SU-DHL-6 (cell line): ENCODE measurements around the gene TBC1D8B.

ENCODE experiments used
- H2AFZ ChIP-seq: fragments of 200-600 bp; sonication (generic); 2 replicates; pipeline ENCODE4 v1.6.1; 2014; ENCODE audit warnings: low read depth, mild to moderate bottlenecking, moderate library complexity, mixed read lengths, antibody characterized with exemption, low read length; ENCODE audit not compliant: severe bottlenecking
- H3F3A ChIP-seq: fragments of 200-600 bp; shearing (Covaris generic); 2 replicates; pipeline ENCODE4 v1.6.0; 2016; ENCODE audit warnings: antibody characterized with exemption, mild to moderate bottlenecking; ENCODE audit not compliant: insufficient read depth
- H3K27ac ChIP-seq: fragments of 200-600 bp; sonication (generic); 2 replicates; pipeline ENCODE4 v1.5.1; 2016; ENCODE audit warnings: low read depth, mild to moderate bottlenecking, low read length, moderate library complexity, mixed read lengths
- H3K27me3 ChIP-seq: fragments of 200-600 bp; sonication (generic), shearing (Covaris generic); 2 replicates; pipeline ENCODE4 v1.6.0; 2014; ENCODE audit warnings: mild to moderate bottlenecking, low read length
- H3K36me3 ChIP-seq: fragments of 200-600 bp; sonication (generic); 2 replicates; pipeline ENCODE4 v1.6.1; 2014; ENCODE audit warnings: mild to moderate bottlenecking, low read length, mixed read lengths
- H3K4me2 ChIP-seq: fragments of 300-600, 200-600 bp; shearing (Covaris generic), sonication (generic); 2 replicates; pipeline ENCODE4 v1.6.0; 2014; ENCODE audit warnings: low read length, low read depth, mild to moderate bottlenecking; ENCODE audit not compliant: poor library complexity, severe bottlenecking
- H3K4me3 ChIP-seq: fragments of 200-600 bp; sonication (generic); 2 replicates; pipeline ENCODE4 v1.5.1; 2014; ENCODE audit warnings: antibody characterized with exemption, low read length, mild to moderate bottlenecking, mixed read lengths; ENCODE audit not compliant: insufficient read depth, poor library complexity, severe bottlenecking
- H3K79me2 ChIP-seq: fragments of 200-600 bp; sonication (generic); 2 replicates; pipeline ENCODE4 v1.6.1; 2014; ENCODE audit warnings: mild to moderate bottlenecking, low read length, moderate library complexity; ENCODE audit not compliant: insufficient read depth
- H3K9ac ChIP-seq: fragments of 200-600 bp; sonication (generic); 2 replicates; pipeline ENCODE4 v1.7.0; 2014; ENCODE audit warnings: mild to moderate bottlenecking, low read length
- H3K9me2 ChIP-seq: fragments of 200-600 bp; sonication (generic); replicated peaks from 2 replicates; pipeline ENCODE4 v1.6.1; 2014; ENCODE audit warnings: low read length; ENCODE audit not compliant: insufficient read depth
- H3K9me3 ChIP-seq: fragments of 200-600 bp; sonication (generic); 2 replicates; pipeline ENCODE4 v1.6.1; 2014; ENCODE audit warnings: low read length, mixed read lengths; ENCODE audit not compliant: insufficient read depth
- H4K20me1 ChIP-seq: fragments of 200-600 bp; sonication (generic); 2 replicates; pipeline ENCODE4 v1.6.1; 2014; ENCODE audit warnings: low read depth, mild to moderate bottlenecking, antibody characterized with exemption, low read length, moderate library complexity, mixed read lengths
- EZH2phosphoT487 ChIP-seq: fragments of 200-600 bp; sonication (generic), shearing (Covaris generic); conservative IDR thresholded peaks from 2 replicates; pipeline ENCODE4 v1.6.1; 2018; ENCODE audit warnings: mild to moderate bottlenecking, antibody characterized with exemption, low read length, moderate library complexity, mixed read lengths
- TF ChIP-seq, protein P1 (sequence below): fragments of 200-600 bp; sonication (generic); IDR thresholded peaks from one replicate; pipeline ENCODE4 v1.5.1; 2017; ENCODE audit warnings: antibody characterized with exemption, mild to moderate bottlenecking, low read length, moderate library complexity; ENCODE audit not compliant: insufficient read depth, poor library complexity, severe bottlenecking

The TBC1D8B gene

GRCh38 chrX:106899841-106900240 lies 97.4 kb downstream of the TBC1D8B start:
- Histone ChIP-seq H3K9me3 (no peaks in the 10 kb centered on the region), H3K36me3 (no peaks in the 10 kb centered on the region)

DNA sequence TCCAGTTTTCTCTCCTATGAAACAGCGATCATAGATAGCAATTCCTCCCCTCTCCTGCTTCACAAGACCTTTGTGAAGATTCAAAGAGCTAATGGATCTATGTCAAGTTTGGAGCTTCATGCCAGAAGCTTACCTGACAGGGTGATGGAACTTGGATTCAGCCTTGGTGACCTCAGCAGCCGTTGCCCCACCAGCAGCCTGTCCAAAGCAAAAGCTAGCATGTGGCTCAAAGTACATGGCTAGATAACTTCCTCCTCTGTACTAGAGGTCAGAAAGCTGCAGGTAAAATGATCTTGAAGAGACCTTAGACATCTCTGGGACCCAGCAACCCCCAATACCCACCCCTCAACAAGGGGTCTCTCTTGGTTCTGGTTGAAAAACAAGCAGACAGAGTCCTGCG lies 98.9 kb downstream of the TBC1D8B start:
- TF ChIP-seq EZH2phosphoT487, result no peak
- TF ChIP-seq, protein P1, sequence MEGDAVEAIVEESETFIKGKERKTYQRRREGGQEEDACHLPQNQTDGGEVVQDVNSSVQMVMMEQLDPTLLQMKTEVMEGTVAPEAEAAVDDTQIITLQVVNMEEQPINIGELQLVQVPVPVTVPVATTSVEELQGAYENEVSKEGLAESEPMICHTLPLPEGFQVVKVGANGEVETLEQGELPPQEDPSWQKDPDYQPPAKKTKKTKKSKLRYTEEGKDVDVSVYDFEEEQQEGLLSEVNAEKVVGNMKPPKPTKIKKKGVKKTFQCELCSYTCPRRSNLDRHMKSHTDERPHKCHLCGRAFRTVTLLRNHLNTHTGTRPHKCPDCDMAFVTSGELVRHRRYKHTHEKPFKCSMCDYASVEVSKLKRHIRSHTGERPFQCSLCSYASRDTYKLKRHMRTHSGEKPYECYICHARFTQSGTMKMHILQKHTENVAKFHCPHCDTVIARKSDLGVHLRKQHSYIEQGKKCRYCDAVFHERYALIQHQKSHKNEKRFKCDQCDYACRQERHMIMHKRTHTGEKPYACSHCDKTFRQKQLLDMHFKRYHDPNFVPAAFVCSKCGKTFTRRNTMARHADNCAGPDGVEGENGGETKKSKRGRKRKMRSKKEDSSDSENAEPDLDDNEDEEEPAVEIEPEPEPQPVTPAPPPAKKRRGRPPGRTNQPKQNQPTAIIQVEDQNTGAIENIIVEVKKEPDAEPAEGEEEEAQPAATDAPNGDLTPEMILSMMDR, result no peak
- Histone ChIP-seq H3F3A (no peaks in the 10 kb centered on the region), H3K4me2 (no peak overlapping the region), H3K9ac (no peak overlapping the region), H3K9me3 (no peaks in the 10 kb centered on the region), H2AFZ (no peak overlapping the region), H3K27me3 (no peaks in the 10 kb centered on the region), H4K20me1 (no peaks in the 10 kb centered on the region), H3K9me2 (no peaks in the 10 kb centered on the region), H3K79me2 (no peaks in the 10 kb centered on the region), H3K27ac (no peak overlapping the region), H3K36me3 (no peaks in the 10 kb centered on the region), H3K4me3 (no peak overlapping the region)

More at GRCh38 chrX:106899841-106900240, 97.4 kb downstream of the TBC1D8B start:
- Histone ChIP-seq H3K4me2 (no peak overlapping the region), H3K79me2 (no peaks in the 10 kb centered on the region), H3K27me3 (no peaks in the 10 kb centered on the region), H3K4me3 (no peak overlapping the region), H3K9ac (no peak overlapping the region), H2AFZ (no peak overlapping the region), H4K20me1 (no peaks in the 10 kb centered on the region), H3K9me2 (no peaks in the 10 kb centered on the region), H3K27ac (no peak overlapping the region), H3F3A (no peaks in the 10 kb centered on the region)
- TF ChIP-seq, protein P1, result no peak
- no peak for TF ChIP-seq EZH2phosphoT487

GRCh38 chrX:106901781-106902219 lies 99.3 kb downstream of the TBC1D8B start:
- Histone ChIP-seq H3F3A (no peaks in the 10 kb centered on the region), H3K27me3 (no peaks in the 10 kb centered on the region), H2AFZ (no peak overlapping the region), H3K4me3 (no peak overlapping the region), H4K20me1 (no peaks in the 10 kb centered on the region), H3K9me3 (no peaks in the 10 kb centered on the region), H3K9me2 (no peaks in the 10 kb centered on the region), H3K4me2 (no peak overlapping the region), H3K9ac (no peak overlapping the region), H3K27ac (no peak overlapping the region), H3K36me3 (no peaks in the 10 kb centered on the region), H3K79me2 (no peaks in the 10 kb centered on the region)
- no peak for TF ChIP-seq EZH2phosphoT487
- TF ChIP-seq, protein P1, result no peak
